Fibroblast of lung (primary cell): ENCODE measurements around the gene KIF1A.

Experiments used
- CTCF ChIP-seq, 2 donors: IDR thresholded peaks in 1 of 2; conservative IDR thresholded peaks in 1 of 2; 1 replicate in 1 of 2; 2 replicates in 1 of 2; pipeline ENCODE4 v1.5.1; 2011 to 2012; ENCODE audit warnings: low read length in 2 of 2, control low read depth in 1 of 2, inconsistent platforms in 1 of 2, low read depth in 1 of 2, mild to moderate bottlenecking in 1 of 2
- EZH2 ChIP-seq: IDR thresholded peaks from 2 replicates; pipeline ENCODE4 v1.5.1; 2012; ENCODE audit warnings: low read length, control low read depth, mild to moderate bottlenecking; ENCODE audit errors: missing control alignments

GRCh38 chr2:240839152-240840143 lies 19.4 kb upstream of the KIF1A start:
- TF ChIP-seq CTCF (conservative IDR thresholded peaks at IDR 0.05 in 1 of 2, IDR thresholded peaks at IDR 0.05 in 1 of 2; ENCODE audit: low read depth in 1 of 2, low read length in 2 of 2) (no peak), EZH2 (no peak)
